NOMO-1 treated with DMSO at 0.1 percent for 48 hours (cell line): ENCODE results near the gene VAT1.
"Not testable (repeated sequence)": the region's sequence is repeated elsewhere in the genome, so short reads cannot be mapped to it uniquely, and the experiment has no call there.

Source experiments
- DNase-seq: peaks from one replicate; lab custom pipeline; 2025; ENCODE audit not compliant: unreplicated experiment; lab: John Stamatoyannopoulos, UW

Gene VAT1

GRCh38 chr17:43010667-43011308 is 11.4 kb downstream of the VAT1 start:
- no peak for DNase-seq

- peak; percentile 82 for DNase-seq
These were observed 15.3 kb downstream of the VAT1 start, which contains the start of gene IFI35 for GRCh38 chr17:43006639-43007551. TSS of gene IFI35 (plus strand) at chr17:43006784. CDS start at chr17:43006948, 164 bp downstream.

DNA sequence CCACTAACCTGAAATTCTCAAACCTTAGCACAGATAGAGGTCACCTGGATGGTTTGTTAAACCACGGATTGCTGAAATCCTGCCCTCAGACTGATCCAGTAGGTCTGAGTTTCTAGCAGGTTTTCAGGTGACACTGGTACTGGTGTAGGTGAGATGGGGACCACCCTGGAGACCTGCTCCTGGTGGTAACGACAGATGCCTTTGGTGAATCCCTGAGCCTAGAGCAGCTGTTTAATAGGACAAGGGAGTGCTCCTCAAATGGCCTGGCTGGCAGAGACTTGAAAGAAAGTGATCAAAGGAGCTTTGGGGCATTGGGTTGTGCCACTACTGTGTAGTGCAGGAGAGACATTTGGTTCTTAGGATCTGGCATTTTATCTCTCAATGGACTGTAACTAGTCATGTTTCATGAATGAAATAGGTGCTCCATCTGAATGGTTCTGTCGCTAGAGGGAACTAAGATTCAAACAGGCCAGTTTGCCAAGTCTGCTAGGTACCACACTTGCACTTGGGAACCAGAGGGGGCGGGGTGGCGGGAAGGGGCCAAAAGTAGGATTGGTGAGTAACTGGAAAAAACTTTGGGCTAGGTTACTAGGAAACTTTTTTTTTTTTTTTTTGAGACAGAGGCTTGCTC is 18.5 kb downstream of the VAT1 start:
- no peak for DNase-seq

DNA sequence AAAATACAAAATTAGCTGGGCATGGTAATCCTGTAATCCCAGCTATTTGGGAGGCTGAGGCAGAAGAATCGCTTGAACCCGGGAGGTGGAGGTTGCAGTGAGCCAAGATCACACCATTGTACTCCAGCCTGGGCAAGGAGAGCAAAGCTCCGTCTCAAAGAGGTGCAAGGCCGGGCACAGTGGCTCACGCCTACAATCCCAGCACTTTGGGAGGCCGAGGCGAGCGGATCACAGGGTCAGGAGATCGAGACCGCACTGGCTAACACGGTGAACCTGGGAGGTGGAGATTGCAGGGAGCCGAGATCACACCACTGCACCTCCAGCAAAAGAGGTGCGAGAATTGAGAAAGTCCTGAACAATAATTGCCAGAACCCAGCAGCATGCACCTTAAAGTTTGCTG is 21.3 kb downstream of the VAT1 start:
- DNase-seq, result not testable (repeated sequence)

GRCh38 chr17:42999003-42999525 is 23.1 kb downstream of the VAT1 start:
- DNase-seq, result no peak

GRCh38 chr17:42997984-42998938 is 23.9 kb downstream of the VAT1 start, which contains the start of gene RPL27:
TSS of gene RPL27 (plus strand) at chr17:42998419. CDS start at chr17:42998751, 332 bp downstream.
- peak; percentile 99 for DNase-seq

GRCh38 chr17:42997390-42997983 is 24.7 kb downstream of the VAT1 start:
- peak; percentile 31 for DNase-seq

- DNase-seq, result not testable (repeated sequence)
These were observed 28.3 kb downstream of the VAT1 start for GRCh38 chr17:42993913-42994312.

- no peak for DNase-seq
These were observed 29.3 kb downstream of the VAT1 start for GRCh38 chr17:42992872-42993271.

- DNase-seq, result no peak
These were observed 30.7 kb downstream of the VAT1 start for GRCh38 chr17:42991471-42991870.

- no peak for DNase-seq
These were observed 32.2 kb downstream of the VAT1 start for GRCh38 chr17:42989726-42990652.

- no peak for DNase-seq
These were observed 33.0 kb downstream of the VAT1 start for GRCh38 chr17:42989141-42989540.

DNA sequence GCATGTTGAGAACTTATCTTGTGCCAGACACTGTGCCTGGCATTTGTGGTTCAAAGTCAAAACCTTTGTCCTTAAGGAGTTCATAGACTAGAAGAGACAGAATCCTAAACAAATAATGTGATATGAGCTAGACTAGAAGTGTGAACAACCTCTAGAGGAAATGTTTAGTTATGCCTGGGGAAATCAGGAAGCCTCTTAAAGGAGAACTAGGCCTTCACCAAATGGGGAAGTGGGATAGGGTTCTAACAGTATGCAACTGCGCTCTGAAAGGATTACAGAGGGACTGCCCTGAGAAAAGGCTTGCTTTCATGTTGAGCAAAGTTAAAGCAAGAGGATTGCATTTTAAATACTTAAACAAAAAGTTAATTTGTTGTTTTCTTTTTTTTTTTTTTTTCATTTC is 37.0 kb downstream of the VAT1 start:
- DNase-seq, result peak; percentile 95

DNA sequence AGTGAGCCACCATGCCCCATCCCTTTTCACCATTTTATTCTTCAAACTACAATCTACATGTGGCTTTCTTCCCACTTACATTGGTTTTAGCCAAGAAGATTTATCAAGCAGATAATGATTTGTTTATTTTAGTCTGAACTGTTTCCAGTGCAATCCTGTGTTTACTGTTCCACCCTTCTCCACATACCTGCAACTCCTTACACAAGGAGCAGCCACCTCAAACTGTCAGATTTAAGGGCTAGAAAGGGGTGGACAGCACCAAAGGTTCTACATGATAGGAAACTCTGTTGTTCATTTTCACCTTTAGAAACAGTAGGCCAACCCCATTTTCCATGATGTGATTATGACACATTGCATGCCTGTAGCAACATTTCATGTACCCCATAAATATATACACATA is 39.9 kb downstream of the VAT1 start:
- no peak for DNase-seq

- peak; percentile 38 for DNase-seq
These were observed 41.3 kb downstream of the VAT1 start for GRCh38 chr17:42980766-42981397.

DNA sequence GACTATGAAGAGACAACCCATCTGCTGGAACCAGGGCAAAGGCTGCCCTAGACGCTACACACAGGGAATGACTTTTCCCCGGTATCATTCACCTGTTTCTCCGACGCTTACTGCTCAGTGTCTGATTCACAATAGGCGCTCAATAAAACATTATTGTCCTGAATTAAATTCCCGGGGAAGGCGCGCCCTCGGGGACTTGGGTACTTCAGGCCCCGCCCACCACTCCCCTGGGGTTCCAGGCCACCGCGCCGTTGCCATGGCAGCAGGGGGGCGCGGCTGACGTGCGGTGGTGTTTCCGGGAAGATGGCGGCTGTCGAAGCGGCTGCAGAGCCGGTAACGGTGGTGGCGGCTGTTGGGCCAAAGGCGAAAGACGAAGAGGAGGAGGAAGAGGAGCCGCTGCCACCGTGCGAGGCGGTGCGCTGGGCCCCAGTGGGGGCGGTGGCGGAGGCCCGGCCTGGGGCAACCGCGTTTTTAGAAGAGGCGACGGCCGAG is 41.9 kb downstream of the VAT1 start, which contains the start of gene RUNDC1:
RUNDC1 (plus strand) TSS at position 292 of the 492 bp plus-strand sequence; CDS start at position 304, 12 bp downstream.
- peak; percentile 67 for DNase-seq

- DNase-seq, result peak; percentile 32
These were observed 42.5 kb downstream of the VAT1 start, which contains the start of gene PTGES3L for GRCh38 chr17:42979511-42980273. TSS of gene PTGES3L (minus strand) at chr17:42980080. CDS start at chr17:42980053, 27 bp downstream.
